ENCODE measurements around the gene SETD3.

Gene SETD3

GRCh38 chr14:99387880-99388279 is 92.8 kb downstream of the SETD3 start:
- DNase-seq: no peak

GRCh38 chr14:99384450-99385417 is 95.9 kb downstream of the SETD3 start:
- DNase-seq: no peak

DNA sequence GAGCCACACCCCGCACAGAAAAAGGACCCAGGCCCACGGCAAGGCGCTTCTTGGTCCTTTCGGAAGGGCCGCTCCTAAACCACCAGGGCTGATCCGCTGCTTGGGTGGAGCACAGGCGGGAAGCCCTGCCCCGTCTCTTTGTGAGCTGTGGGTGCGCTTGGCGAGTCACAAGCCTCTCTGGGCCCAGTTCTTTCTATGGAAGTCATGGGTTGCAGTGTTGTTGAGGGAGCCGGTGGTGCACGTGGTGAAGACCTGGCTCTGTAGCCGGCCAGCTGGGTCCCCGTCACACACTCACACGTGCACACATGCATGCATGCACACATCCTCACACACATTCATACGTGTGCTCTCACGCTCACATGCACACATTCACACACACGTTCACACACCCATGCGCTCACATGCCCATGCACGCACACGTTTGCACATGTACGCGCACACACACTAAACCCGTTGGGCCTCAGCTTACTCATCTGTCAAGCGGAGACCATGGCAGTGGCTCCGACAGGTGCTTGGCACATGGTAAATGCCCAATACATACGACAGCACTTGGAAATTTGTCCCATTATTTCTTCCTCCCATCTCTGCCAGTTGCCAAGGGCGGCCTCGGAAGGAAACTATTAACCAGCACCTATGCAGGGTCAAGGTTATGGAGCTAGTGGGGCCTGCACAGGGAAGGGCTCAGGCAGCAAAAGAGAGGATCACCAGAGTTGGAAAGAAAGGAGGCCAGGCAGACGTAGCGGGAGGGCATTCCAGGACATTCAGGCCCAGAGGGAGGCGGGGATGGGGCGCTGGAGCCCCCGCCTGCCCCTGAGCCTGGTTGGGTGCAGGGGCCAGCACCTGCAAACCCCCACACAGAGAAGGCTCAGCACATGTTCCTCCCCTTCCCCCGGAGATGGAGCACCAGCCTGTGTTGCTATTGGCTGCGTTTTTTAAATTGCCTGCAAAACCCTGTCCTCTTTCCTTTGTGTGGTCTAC is 96.9 kb downstream of the SETD3 start:
- no peak for DNase-seq

DNA sequence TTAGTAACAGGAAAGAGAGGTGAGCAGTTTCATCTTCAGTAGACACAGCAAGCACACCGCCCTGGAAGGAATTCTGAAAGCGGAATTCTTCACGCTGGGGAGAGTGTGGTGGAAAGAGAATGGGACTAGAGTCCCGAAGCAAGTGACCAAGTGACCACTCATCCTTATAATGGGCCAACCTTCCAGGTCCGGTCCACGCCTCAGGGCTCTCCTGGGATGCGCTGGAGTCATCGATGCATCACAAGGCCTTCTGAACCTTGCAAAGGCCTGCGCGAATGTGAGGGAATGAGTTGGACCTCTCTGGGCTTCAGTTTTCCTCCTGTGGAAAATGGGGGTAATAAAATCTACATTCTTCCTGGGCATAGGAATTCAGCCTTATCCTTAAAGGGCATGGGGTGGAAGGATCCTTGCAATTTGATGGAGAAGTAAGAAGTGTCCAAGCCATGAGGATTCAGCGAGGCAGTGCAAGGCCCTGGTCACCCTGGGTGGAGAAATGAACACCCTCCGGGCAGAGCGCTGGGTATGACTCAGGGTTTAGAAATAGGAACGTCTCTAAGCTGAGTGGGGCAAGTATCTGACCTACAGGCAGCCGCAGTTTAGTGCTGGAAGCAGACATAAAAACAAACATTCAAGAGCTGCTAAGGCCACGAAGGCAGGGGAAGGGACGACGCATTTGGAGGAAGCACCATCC is 97.7 kb downstream of the SETD3 start:
- no peak for DNase-seq

GRCh38 chr14:99382071-99382470 is 98.6 kb downstream of the SETD3 start:
- no peak for DNase-seq

GRCh38 chr14:99381688-99382060 is 99.0 kb downstream of the SETD3 start:
- DNase-seq: no peak

DNA sequence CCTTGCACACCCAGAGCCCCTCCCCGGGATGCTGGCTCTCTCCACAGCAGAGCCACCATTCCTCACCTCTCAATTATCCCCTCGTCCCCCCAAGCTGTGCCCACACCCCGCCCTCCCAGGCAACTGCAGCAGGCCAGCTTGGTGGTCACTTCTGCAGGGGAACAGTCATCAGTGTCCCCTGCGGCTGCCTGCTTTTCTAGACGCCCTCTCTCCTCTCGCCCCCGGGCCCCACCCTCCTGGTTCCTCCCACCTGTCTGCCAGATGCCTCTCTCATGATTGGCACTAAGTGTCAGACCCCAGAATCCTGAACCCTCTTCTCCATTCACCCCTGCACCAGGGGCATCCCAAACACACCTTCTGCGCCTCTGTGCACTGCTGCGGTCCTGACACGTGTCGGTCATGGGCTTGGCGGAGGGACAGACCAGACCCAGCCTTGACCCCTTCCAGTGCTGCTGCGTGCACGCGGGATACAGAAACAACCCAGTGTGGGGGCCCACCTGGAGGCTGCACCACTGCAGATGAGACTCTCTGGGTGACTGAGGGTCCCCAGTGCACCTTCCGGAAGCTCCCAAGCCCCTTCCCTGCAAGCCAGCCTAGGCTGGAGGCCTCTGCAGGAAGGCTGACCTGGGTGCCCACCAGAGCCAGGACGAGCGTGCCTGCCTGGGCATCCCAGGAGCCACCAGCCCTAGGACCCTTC is 99.5 kb downstream of the SETD3 start:
- DNase-seq: no peak

DNA sequence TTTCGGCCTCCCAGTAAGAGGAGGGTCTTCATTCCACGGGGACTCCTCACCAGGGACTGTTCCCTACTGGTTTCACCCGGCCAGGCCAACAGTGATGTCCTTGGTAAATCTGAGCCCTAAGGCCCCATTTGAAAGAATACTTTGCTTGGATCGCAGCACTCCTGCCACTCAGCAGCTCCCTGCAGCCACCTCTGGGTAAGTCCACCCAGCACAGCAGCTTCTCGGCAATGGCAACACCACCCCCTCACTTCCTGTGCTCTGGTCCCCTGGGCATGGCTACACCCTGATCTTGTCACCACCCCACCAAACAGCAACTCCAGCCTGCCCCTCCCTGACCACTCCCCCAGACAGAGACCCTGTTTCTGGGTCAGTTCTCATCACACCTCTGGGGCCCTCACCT is 100.3 kb downstream of the SETD3 start:
- DNase-seq: no peak

DNA sequence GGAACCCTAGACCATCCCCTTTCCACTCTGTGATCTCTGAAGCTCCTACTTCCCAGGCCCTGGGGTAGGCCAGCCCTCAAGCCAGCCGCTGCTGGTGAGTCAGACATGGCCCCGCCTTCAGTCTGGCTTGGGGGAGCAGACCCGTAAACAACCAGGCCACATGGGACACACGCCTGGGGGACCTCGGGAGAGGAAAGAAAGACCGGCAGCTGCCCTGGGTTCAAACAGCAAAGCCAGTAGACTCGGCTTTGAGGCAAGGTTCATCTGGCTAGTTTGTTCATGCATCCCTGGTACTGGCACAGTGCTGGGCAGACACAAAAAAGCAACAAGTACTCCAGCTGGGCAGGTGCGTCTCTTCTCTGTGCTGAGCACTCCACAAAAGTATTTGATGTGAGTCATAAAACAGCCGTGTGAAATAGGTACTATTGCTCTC is 101.9 kb downstream of the SETD3 start:
- no peak for DNase-seq

DNA sequence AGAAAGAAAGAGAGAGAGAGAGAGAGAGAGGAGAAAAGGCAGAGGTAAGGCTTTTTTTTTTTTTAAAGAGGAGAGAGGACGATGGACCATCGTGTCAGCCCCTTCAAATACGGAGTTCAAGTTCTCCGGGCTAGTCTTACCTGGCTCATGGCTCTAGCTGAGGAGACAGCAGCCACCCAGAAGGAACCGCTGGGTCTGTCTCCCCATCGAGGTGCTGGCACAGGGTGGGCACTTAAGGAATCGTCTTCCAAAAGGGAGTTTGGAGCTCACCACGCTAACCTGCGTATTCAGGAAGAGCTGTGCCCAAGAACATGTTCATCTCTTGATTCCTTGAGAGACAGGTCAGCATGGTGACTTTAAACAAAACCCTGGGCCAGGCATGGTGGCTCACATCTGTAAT is 102.7 kb downstream of the SETD3 start:
- DNase-seq: no peak

- no peak for DNase-seq
These were observed 105.7 kb downstream of the SETD3 start for GRCh38 chr14:99374964-99375363.

- DNase-seq: no peak
These were observed 116.9 kb downstream of the SETD3 start for GRCh38 chr14:99363616-99364290.

DNA sequence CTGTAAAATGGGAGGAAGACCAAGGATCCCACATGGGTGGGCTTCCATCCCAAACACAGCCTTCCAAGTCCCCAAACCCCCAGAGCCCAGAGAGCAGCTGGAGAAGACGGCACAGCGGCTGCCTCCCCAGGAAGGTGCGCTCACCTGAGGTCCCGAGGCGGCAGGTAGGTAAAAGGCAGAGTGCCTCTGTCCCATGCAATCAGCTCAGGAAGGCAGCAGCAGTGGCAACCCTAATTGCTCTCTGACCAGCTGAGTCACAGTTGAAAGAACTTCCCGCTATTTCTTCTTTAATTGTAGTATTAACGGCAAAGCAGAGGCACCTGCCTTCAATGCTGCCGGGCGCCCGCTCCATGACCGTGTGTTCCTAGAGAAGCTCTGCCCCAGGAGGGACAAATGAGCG is 117.6 kb downstream of the SETD3 start:
- DNase-seq: no peak

- DNase-seq: no peak
These were observed 119.0 kb downstream of the SETD3 start for GRCh38 chr14:99361596-99362215.

GRCh38 chr14:99360774-99361595 is 119.7 kb downstream of the SETD3 start:
- DNase-seq: no peak

- no peak for DNase-seq
These were observed 120.8 kb downstream of the SETD3 start for GRCh38 chr14:99359906-99360305.

DNA sequence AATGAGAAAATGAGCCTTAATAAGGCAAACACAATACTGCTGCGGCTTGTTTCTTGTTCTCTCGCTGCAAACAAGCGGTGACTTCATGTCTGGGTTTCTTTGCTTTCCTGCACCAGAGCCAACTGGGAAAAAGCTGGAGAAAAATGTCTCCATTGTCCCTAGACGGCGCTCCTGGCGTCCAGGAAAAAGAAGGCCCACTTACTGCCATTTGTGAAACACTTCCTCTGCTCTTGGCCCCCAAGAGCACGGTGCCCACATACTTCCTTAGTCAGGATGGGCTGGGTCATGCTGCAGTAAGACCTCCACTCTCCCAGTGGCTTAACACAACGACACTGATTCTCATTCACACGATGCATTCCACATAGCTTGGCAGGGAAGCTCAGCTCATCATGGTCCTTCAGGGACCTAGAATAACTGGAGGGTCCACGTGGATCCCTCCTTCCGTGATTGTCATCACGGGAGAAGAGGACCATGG is 122.7 kb downstream of the SETD3 start:
- no peak for DNase-seq

DNA sequence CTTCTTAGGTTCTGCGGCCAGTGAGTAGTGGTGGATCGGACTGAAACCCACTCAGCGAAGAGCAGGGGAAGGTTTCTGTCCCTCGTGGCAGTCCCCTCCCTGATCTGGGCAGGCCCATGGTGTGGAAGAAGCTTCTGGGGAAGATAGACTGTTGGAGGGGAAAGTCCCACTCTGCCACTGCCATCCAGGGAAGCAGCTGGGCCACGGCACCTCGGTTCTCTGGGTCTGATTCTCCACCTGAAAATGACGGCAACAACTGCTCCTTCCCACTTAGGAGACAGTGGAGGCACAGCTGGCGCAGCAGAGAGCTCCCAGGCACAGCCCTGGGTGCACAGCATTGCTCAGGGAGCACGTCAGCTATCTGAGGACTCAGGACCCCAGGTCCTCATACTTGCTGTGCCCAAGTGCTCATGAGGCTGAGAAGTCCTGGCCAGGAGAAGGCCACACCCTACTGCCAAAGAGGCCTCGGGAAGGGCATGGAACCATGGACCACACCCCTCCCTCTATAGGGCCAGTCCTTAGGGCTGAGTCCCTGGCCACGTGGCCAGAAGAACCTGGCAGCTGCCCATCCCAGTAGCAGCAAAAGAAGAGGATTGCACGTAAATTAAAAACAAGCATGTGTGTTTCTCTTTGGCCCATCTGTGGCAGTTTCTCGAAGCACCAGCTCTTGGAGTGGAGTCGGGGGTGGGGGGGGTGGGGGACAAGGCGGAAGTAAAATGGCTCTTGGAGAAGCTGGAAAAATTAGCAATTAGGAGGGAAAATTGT is 123.3 kb downstream of the SETD3 start:
- DNase-seq: no peak

DNA sequence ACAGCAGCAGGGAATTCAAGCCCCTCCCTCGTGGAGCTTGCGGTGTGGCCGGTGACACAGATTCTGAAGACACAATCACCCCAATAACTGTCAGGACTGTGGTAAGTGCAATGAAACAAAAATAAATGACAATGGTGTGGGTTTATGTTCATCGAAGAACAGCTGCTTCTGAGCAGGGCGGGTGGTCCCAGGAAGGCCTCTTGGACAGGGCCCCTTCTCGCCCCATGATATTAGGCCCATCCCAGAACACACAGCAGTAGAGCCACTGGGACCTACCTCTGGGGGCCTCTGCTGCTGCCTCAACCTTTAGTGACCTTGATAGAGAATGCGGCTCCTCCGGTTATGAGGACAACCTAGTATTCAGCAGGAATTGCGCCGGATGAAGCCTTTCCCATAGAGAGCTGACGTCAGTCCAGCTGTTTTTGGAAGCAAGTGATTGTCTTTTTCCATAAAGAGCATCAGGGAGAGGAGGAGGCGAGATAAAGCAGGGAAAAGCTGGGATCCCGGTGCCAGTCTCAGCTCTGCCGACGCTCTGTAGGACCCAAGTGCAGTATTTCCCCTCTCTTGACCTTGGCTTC is 124.5 kb downstream of the SETD3 start:
- no peak for DNase-seq

Measured in inflammatory macrophage treated with lipopolysaccharide for 1 hour (primary cell).